GM18499 (cell line): ENCODE results near the gene KLHL20.
"Not testable (repeated sequence)": the region's sequence is repeated elsewhere in the genome, so short reads cannot be mapped to it uniquely, and the experiment has no call there.

ENCODE experiments used
- ATAC-seq: cut with Tn5 transposase; IDR thresholded peaks from one replicate; pipeline ENCODE4 v1.9.1; 2021; ENCODE audit warnings: moderate number of reproducible peaks; ENCODE audit not compliant: insufficient read depth, unreplicated experiment

KLHL20 gene, protein sequence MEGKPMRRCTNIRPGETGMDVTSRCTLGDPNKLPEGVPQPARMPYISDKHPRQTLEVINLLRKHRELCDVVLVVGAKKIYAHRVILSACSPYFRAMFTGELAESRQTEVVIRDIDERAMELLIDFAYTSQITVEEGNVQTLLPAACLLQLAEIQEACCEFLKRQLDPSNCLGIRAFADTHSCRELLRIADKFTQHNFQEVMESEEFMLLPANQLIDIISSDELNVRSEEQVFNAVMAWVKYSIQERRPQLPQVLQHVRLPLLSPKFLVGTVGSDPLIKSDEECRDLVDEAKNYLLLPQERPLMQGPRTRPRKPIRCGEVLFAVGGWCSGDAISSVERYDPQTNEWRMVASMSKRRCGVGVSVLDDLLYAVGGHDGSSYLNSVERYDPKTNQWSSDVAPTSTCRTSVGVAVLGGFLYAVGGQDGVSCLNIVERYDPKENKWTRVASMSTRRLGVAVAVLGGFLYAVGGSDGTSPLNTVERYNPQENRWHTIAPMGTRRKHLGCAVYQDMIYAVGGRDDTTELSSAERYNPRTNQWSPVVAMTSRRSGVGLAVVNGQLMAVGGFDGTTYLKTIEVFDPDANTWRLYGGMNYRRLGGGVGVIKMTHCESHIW

GRCh38 chr1:173714759-173715537 is at the start of gene KLHL20:
TSS of gene KLHL20 (plus strand) at chr1:173714981. CDS start at chr1:173716044, 1,063 bp downstream.
- ATAC-seq: peak; percentile 86

- ATAC-seq: no peak
Observed at GRCh38 chr1:173666646-173667045, 48.1 kb upstream of the KLHL20 start.

GRCh38 chr1:173669491-173669941 is 45.3 kb upstream of the KLHL20 start, which contains the start of gene ANKRD45:
TSS of gene ANKRD45 (minus strand) at chr1:173669851. CDS start at chr1:173659418, 10,433 bp downstream.
- no peak for ATAC-seq

DNA sequence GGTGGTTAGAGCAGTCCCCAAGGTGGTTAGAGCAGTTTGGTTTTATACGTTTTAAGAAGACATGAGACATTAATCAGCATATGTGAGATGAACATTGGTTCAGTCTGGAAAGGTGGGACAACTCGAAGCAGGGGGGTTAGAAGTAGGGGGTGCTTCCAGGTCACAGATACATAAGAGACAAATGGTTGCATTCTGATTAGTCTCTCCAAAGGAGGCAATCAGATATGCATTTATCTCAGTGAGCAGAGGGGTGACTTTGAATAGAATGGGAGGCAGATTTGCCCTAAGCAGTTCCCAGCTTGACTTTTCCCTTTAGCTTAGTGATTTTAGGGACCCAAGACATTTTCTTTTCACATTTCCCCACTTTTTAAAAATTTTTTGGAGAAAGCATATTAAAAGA is 40.3 kb upstream of the KLHL20 start:
- ATAC-seq: not testable (repeated sequence)

- not testable (repeated sequence) for ATAC-seq
Observed at GRCh38 chr1:173680152-173680551, 34.6 kb upstream of the KLHL20 start.

- ATAC-seq: no peak
Observed at GRCh38 chr1:173682184-173682583, 32.6 kb upstream of the KLHL20 start.

DNA sequence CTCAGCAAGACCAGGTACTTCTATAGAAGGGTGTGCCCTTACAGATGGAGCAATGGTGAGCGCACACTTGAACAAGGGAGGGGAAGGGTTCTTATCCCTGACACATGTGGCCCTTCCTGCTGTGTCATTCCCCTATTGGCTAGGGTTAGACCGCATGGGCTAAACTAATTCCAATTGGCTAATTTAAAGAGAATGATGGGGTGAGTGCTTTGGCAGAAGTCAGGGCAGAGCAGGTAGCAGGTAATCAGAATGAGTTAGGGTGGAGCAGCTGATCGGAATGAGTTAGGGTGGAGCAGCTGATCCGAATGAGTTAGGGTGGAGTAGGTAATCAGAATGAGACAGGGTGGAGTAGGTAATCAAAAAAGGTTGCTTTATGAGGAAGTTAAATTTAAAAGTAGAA is 30.9 kb upstream of the KLHL20 start:
- ATAC-seq: not testable (repeated sequence)

- not testable (repeated sequence) for ATAC-seq
Observed at GRCh38 chr1:173685121-173685520, 29.7 kb upstream of the KLHL20 start.

- no peak for ATAC-seq
Observed at GRCh38 chr1:173688300-173688699, 26.5 kb upstream of the KLHL20 start.

DNA sequence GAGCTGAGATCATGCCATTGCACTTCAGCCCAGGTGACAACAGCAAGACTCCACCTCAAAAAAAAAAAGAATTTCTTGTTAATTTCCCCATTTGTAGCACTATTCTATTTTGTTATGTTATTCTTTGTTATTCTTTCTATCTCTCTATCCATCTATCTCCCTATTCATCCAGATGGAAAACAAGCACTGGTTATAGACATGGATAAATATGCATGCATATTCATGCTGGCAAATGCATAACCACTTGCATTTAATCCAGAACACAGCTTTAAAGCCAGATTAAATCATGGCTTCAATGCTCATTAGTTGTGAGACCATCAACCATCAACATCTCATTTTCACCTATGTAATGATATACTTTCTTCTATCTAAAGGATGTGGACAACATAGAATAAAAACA is 21.5 kb upstream of the KLHL20 start:
- no peak for ATAC-seq

DNA sequence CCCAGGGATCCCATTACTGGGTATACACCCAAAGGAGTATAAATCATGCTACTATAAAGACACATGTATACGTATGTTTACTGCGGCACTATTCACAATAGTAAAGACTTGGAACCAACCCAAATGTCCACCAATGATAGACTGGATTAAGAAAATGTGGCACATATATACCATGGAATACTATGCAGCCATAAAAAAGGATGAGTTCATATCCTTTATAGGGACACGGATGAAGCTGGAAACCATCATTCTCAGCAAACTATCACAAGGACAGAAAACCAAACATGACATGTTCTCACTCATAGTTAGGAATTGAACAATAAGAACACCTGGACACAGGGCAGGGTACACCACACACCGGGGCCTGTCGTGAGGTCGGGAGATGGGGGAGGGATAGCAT is 13.5 kb upstream of the KLHL20 start:
- ATAC-seq: not testable (repeated sequence)

DNA sequence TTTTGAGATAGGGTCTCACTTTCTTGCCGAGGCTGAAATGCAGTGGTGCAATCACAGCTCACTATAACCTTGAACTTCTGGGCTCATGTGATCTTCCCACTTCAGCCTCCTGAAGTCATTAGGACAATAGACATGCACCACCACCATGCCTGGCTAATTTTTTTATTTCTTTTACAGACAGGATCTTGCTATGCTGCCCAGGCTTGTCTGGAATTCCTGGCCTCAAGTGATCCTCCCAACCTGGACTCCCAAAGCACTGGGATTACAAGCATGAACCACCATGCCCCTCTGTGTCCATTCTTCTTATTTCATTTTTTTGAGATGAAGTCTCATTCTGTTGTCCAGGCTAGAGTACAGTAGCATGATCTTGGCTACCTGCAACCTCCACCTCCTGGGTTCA is 12.0 kb upstream of the KLHL20 start:
- ATAC-seq: no peak

- no peak for ATAC-seq
Observed at GRCh38 chr1:173705117-173705516, 9.7 kb upstream of the KLHL20 start.

DNA sequence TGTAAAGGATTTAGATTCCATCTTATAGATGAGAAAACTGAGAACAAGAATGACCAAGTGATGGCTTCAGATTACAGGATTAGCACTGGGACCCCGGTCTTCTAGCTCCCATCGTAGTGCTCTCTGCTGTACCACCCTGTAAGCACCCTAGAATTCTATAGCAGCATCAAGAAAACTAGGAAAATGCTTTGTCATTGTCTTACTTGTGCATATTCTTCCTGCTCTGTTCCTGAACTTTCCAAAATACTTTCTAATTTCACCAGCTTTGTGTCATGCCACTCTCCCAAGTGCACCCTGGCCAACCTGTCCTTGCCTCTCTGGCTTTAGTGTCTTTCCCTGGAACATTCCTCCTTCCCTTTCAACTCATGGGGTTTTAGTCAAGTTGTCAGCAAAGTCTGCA is 6.0 kb upstream of the KLHL20 start:
- no peak for ATAC-seq

- no peak for ATAC-seq
Observed at GRCh38 chr1:173714441-173714758, 381 bp upstream of the KLHL20 start.

GRCh38 chr1:173715538-173715844 is 710 bp downstream of the KLHL20 start:
- ATAC-seq: no peak

DNA sequence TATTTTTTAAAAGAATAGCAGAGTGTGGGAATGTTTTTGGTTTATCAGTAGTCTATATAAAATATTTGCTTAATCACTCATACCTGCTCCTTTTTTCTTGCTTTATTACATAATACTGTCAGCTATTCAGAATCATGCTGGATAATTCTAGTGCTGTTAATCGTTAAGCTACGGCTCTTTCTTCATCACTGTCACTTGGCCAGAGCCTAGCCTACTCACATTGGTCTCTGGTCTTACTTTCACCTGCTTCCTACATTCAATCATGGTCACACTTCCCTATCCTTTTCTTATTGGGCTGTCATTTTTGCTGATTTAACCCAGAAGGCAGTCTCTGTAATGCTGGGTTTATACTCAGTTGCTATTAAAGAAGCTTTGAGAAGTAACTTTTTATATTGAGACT is 2.5 kb downstream of the KLHL20 start:
- ATAC-seq: no peak

- not testable (repeated sequence) for ATAC-seq
Observed at GRCh38 chr1:173731331-173731730, 16.6 kb downstream of the KLHL20 start.

DNA sequence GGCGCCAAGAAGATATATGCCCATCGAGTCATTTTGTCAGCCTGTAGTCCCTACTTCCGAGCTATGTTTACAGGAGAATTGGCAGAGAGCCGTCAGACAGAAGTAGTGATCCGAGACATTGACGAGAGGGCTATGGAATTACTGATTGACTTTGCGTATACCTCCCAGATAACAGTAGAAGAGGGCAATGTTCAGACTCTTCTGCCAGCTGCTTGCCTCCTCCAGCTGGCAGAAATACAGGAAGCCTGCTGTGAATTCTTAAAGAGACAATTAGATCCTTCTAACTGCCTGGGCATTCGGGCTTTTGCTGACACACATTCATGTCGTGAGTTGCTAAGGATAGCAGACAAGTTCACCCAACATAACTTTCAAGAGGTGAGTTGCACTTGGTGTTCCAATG is 19.1 kb downstream of the KLHL20 start:
- ATAC-seq: no peak

DNA sequence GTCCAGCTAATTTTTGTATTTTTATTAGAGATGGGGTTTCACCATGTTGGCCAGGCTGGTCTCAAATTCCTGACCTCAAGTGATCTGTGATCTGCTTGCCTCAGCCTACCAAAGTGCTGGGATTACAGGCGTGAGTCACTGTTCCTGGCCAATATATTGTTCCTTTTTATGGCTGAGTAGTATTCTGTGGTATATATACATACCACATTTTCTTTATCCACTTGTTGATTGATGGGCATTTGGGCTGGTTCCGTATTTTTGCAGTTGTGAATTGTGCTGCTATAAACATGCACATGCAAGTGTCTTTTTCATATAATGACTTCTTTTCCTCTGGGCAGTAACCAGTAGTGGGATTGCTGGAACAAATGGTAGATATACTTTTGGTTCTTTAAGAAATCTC is 21.3 kb downstream of the KLHL20 start:
- ATAC-seq: not testable (repeated sequence)

DNA sequence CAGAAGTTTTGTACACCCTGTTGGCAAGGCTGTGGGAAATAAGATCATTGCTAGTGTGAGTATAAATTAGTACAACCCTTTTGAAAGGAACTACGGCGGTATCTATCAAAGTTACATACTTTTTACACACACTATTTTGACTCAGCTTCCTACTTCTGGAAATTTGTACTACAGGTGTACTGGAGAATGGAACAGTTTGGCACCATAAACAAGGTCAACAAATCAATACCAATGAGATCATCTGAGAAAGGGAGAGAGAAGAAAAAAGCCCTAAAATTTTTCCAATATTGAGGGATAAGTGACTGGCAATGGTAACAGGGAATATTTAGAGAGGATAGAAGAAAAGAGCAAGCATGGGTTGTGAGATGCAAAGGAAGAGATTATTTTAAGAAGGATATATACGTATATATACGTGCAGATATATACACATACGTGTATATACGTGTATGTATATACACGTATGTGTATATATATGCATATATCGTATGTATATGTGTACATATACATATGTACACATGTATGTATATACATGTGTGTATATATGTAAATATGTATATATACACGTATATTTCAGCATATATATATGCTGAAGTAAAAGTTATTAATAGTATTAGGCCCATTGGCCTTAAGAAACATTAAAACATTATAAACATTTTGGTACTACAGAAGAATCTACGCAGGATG is 27.6 kb downstream of the KLHL20 start:
- no peak for ATAC-seq
